GM19025 (cell line): ENCODE data around the gene DNM1.
"Not testable (repeated sequence)": the region's sequence is repeated elsewhere in the genome, so short reads cannot be mapped to it uniquely, and the experiment has no call there.

ENCODE experiments used
- ATAC-seq: cut with Tn5 transposase; IDR thresholded peaks from one replicate; pipeline ENCODE4 v1.9.1; 2021; ENCODE audit warnings: mild to moderate bottlenecking, low read depth, moderate library complexity; ENCODE audit not compliant: unreplicated experiment

Gene DNM1

GRCh38 chr9:128219831-128220230 is 16.7 kb downstream of the DNM1 start:
- ATAC-seq: no peak

GRCh38 chr9:128222026-128222425 is 18.8 kb downstream of the DNM1 start:
- ATAC-seq: no peak

- ATAC-seq: no peak
Measured at GRCh38 chr9:128222880-128223670, 19.9 kb downstream of the DNM1 start.

GRCh38 chr9:128224877-128225276 is 21.7 kb downstream of the DNM1 start:
- no peak for ATAC-seq

- no peak for ATAC-seq
Measured at GRCh38 chr9:128225770-128226411, 22.7 kb downstream of the DNM1 start.

GRCh38 chr9:128226412-128226801 is 23.2 kb downstream of the DNM1 start:
- no peak for ATAC-seq

GRCh38 chr9:128230897-128231296 is 27.7 kb downstream of the DNM1 start:
- ATAC-seq: not testable (repeated sequence)

GRCh38 chr9:128231638-128232527 is 28.7 kb downstream of the DNM1 start:
- ATAC-seq: no peak

GRCh38 chr9:128232528-128233428 is 29.6 kb downstream of the DNM1 start:
- no peak for ATAC-seq

GRCh38 chr9:128233817-128234406 is 30.7 kb downstream of the DNM1 start:
- no peak for ATAC-seq

- ATAC-seq: no peak
Measured at GRCh38 chr9:128242124-128242523, 38.9 kb downstream of the DNM1 start.

GRCh38 chr9:128242828-128243214 is 39.6 kb downstream of the DNM1 start:
- ATAC-seq: no peak

- no peak for ATAC-seq
Measured at GRCh38 chr9:128243215-128244018, 40.2 kb downstream of the DNM1 start.

GRCh38 chr9:128244091-128244836 is 41.1 kb downstream of the DNM1 start:
- no peak for ATAC-seq

GRCh38 chr9:128244837-128245231 is 41.7 kb downstream of the DNM1 start:
- no peak for ATAC-seq

- no peak for ATAC-seq
Measured at GRCh38 chr9:128245421-128246151, 42.4 kb downstream of the DNM1 start.

GRCh38 chr9:128246471-128246870 is 43.3 kb downstream of the DNM1 start:
- ATAC-seq: no peak
